Activated T-cell treated with anti-CD3 and anti-CD28 coated beads, Interleukin-2, amount 50 U/mL, for 72 hours (primary cell): ENCODE measurements around the gene FOXP2. TPM values are rescaled to one million over a fixed set of nuclear protein-coding genes. Genes with fewer than 3 reads are reported as not detected.
A peak's percentile ranks its signal among the peaks of the same experiment; 100 is the strongest.

Experiments
- ATAC-seq, 2 donors: fragments of 150-1000 bp; cut with Tn5 transposase; replicated peaks in 1 of 2; 2 replicates each; pipeline ENCODE4 v1.10.0; 2021; ENCODE audit warnings: moderate library complexity in 2 of 2, mild to moderate bottlenecking in 1 of 2
- DNase-seq, 2 donors: peaks; one replicate each; pipeline ENCODE4 v3.0.0; 2021 to 2022; ENCODE audit warnings: mixed read lengths in 1 of 2
- H3K27ac Mint-ChIP-seq: one replicate; pipeline ENCODE4 v1.8.0; 2022; ENCODE audit warnings: mild to moderate bottlenecking, moderate library complexity, mixed read lengths
- H3K27me3 Mint-ChIP-seq: one replicate; pipeline ENCODE4 v1.8.0; 2022; ENCODE audit warnings: low read depth, mixed read lengths
- H3K36me3 Mint-ChIP-seq, 2 donors: one replicate each; pipeline ENCODE4 v1.8.0; 2022; ENCODE audit warnings: mixed read lengths in 2 of 2, mild to moderate bottlenecking in 1 of 2; ENCODE audit not compliant: insufficient read depth in 2 of 2
- H3K4me1 Mint-ChIP-seq: one replicate; pipeline ENCODE4 v1.8.0; 2022; ENCODE audit warnings: low read depth, mixed read lengths
- H3K4me3 Mint-ChIP-seq, 2 donors: one replicate each; pipeline ENCODE4 v1.8.0; 2022; ENCODE audit warnings: mild to moderate bottlenecking in 2 of 2, mixed read lengths in 2 of 2, moderate library complexity in 2 of 2
- H3K9me3 Mint-ChIP-seq, 2 donors: one replicate each; pipeline ENCODE4 v1.8.0; 2022; ENCODE audit warnings: mixed read lengths in 2 of 2
- total RNA-seq, 2 donors: library from RNA; stranded (reverse); gene quantifications; one replicate each; pipeline ENCODE4 v1.2.3, GENCODE V29; 2022

Gene FOXP2
- total RNA-seq, 2 donors from 2014 or later, result not detected

DNA sequence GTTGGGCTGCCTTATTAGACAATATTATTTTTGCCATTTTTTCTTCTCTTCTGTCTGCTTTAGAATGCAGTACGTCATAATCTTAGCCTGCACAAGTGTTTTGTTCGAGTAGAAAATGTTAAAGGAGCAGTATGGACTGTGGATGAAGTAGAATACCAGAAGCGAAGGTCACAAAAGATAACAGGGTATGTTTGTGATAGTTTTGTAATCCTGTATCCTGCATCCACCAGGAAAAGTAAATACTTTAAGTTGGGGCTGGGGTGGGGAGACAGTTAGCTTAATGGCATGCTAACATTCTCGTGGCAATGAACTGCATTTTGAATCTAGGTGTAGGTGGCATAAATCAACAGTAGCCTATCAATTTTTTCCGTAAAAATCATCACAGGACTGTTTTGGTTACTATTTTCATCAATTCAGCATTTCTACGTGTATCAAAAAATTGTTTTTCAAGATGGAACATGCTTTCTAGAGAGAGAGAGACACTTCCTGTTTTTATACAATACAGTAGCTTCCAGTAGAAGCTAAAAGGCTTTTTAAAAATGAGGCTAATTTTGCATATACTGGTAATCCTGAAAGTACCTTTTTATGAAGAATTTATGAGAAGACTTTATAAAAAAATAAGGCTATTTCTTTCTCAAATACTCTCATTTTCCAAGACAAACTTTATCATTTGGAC, 247.5 kb downstream of the FOXP2 start:
- H3K27me3 Mint-ChIP-seq, result no peaks in the 10 kb centered on the region
- H3K27ac Mint-ChIP-seq, result no peak overlapping the region

GRCh38 chr7:114663502-114663901, 248.9 kb downstream of the FOXP2 start:
- DNase-seq (no peak), ATAC-seq (no peak)
- Mint-ChIP-seq H3K36me3 (no peaks in the 10 kb centered on the region), H3K4me3 (no peak overlapping the region), H3K4me1 (no peaks in the 10 kb centered on the region), H3K9me3 (no peaks in the 10 kb centered on the region), H3K27me3 (no peaks in the 10 kb centered on the region), H3K27ac (no peak overlapping the region)

More for the DNA sequence above, 247.5 kb downstream of the FOXP2 start:
- Mint-ChIP-seq H3K9me3 (no peaks in the 10 kb centered on the region), H3K4me1 (no peaks in the 10 kb centered on the region), H3K4me3 (no peak overlapping the region), H3K36me3 (no peaks in the 10 kb centered on the region)
- ATAC-seq (no peak), DNase-seq (no peak)

- H3K4me3 Mint-ChIP-seq, result no peak overlapping the region
- H3K4me1 Mint-ChIP-seq, result no peaks in the 10 kb centered on the region
- no peaks in the 10 kb centered on the region for H3K36me3 Mint-ChIP-seq
- H3K27ac Mint-ChIP-seq, result no peak overlapping the region
- H3K9me3 Mint-ChIP-seq, result no peaks in the 10 kb centered on the region
- ATAC-seq, result no peak
- DNase-seq, result no peak
- no peaks in the 10 kb centered on the region for H3K27me3 Mint-ChIP-seq
Observed at GRCh38 chr7:114670676-114671075, 256.1 kb downstream of the FOXP2 start.

- Mint-ChIP-seq H3K4me1 (no peaks in the 10 kb centered on the region), H3K36me3 (no peaks in the 10 kb centered on the region)
Observed at GRCh38 chr7:114671563-114672123, 257.0 kb downstream of the FOXP2 start.

GRCh38 chr7:114678116-114678515, 263.5 kb downstream of the FOXP2 start:
- Mint-ChIP-seq H3K4me1 (no peaks in the 10 kb centered on the region), H3K36me3 (no peaks in the 10 kb centered on the region), H3K27me3 (peaks cover 18% of the 10 kb centered on the region), H3K9me3 (peaks cover 0 to 2% of the 10 kb centered on the region in 2 donors), H3K4me3 (no peak overlapping the region), H3K27ac (no peak overlapping the region)
- no peak for DNase-seq
- ATAC-seq, result no peak

More at GRCh38 chr7:114671563-114672123, 257.0 kb downstream of the FOXP2 start:
- H3K4me3 Mint-ChIP-seq, result no peak overlapping the region
- no peaks in the 10 kb centered on the region for H3K9me3 Mint-ChIP-seq
- ATAC-seq (no peak), DNase-seq (no peak)
- no peak overlapping the region for H3K27ac Mint-ChIP-seq
- H3K27me3 Mint-ChIP-seq, result no peaks in the 10 kb centered on the region

DNA sequence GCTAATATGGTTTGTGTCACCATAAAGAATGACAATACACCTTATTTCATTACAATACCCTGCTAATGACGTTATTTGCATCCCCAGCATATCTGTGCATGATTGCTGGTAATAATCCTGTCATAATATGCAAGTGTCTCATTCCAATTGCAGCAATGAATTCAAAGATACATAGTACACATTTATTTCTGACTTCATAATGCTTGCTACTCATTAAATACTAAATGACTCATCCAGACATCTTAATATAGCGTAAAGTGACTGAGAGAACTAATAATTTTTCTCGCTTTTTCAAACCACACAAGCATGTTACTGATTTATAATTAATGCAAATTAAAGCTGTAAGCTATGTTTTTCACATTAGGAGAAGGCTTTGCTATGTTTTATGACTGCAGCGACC, 272.6 kb downstream of the FOXP2 start:
- DNase-seq, result no peak
- Mint-ChIP-seq H3K9me3 (peaks cover 0 to 1% of the 10 kb centered on the region in 2 donors), H3K27me3 (peaks cover 23% of the 10 kb centered on the region), H3K27ac (no peak overlapping the region), H3K4me3 (no peak overlapping the region), H3K36me3 (no peaks in the 10 kb centered on the region), H3K4me1 (no peaks in the 10 kb centered on the region)
- no peak for ATAC-seq

DNA sequence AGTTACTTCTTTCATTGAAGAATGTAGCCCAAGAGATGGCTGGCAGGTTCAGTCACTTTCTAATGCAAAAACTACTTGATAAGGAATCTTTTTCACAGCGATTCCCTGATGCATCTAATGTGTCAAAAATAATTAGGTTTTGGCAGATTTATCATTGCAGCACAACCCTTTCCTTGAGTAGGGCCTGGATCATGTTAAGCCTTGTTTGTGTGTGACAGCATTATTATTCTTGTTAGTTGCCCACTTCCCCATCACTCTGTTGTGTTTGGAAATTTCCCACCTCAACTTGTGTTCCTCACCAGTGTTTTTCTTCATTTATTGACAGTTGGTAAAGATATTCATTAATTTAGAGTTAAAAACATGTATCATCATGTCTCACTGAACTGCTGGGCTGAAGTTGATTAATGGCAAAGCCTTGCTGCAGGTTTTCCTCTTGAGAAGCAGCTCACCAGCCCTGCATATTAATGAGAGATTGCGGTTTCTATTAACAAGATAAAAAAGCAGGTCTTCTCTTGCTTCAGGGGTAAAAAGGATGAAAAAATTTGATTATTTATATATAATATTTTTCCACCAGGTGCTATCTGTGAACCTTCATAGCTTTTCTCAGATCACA, 273.9 kb downstream of the FOXP2 start:
- H3K27me3 Mint-ChIP-seq, result peaks cover 21% of the 10 kb centered on the region
- no peak overlapping the region for H3K27ac Mint-ChIP-seq
- DNase-seq, result no peak
- no peaks in the 10 kb centered on the region for H3K36me3 Mint-ChIP-seq
- no peaks in the 10 kb centered on the region for H3K4me1 Mint-ChIP-seq
- ATAC-seq, result no peak
- no peaks in the 10 kb centered on the region for H3K9me3 Mint-ChIP-seq
- H3K4me3 Mint-ChIP-seq, result no peak overlapping the region

- no peaks in the 10 kb centered on the region for H3K4me1 Mint-ChIP-seq
- ATAC-seq, result no peak
- no peak overlapping the region for H3K4me3 Mint-ChIP-seq
- H3K36me3 Mint-ChIP-seq, result no peaks in the 10 kb centered on the region
- DNase-seq, result no peak
- H3K27ac Mint-ChIP-seq, result no peak overlapping the region
- no peaks in the 10 kb centered on the region for H3K9me3 Mint-ChIP-seq
- H3K27me3 Mint-ChIP-seq, result peaks cover 26% of the 10 kb centered on the region
Observed at GRCh38 chr7:114689406-114689805, 274.8 kb downstream of the FOXP2 start.

DNA sequence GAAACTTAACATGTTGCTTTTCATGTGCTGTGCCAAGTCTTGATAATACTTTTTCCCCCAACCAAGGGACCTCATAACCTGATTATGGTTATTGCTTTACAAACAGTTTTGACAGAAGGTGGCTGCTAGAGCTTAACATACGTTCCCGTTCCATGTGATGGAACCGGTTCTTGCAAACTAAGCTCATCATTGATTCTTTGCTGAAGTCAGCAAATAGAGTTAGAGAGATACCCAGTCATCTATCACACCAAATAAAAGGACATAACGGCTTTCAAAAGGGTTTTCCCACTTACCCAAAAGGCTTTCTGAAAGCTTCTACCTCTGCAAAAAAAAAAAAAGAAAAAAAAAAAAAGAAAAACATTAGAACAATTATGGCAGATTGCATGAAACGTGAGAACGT, 277.0 kb downstream of the FOXP2 start:
- H3K4me1 Mint-ChIP-seq, result no peaks in the 10 kb centered on the region

DNA sequence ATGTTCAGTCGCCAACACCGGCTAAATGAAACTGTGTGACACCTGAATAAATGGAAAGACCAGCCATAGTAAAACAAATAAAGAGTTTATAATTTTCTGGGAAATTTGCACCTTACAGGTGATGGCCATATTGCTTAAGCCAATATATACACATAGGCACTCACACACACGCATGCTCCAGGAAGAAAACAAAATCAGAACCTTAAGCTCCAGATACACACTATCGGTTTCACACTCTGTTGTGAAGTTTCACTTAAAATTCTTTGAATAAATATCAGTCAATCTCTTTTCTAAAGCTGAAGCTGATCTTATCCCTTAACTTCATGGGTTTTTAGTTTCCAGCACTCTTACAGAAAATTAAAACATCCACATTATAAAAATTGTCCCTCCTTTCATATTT, 280.6 kb downstream of the FOXP2 start:
- no peak for ATAC-seq
- peaks cover 33% of the 10 kb centered on the region for H3K27me3 Mint-ChIP-seq

More for the DNA sequence above, 277.0 kb downstream of the FOXP2 start:
- DNase-seq (no peak), ATAC-seq (no peak)
- H3K9me3 Mint-ChIP-seq, result no peaks in the 10 kb centered on the region
- peaks cover 28% of the 10 kb centered on the region for H3K27me3 Mint-ChIP-seq
- H3K4me3 Mint-ChIP-seq, result no peak overlapping the region
- no peaks in the 10 kb centered on the region for H3K36me3 Mint-ChIP-seq
- H3K27ac Mint-ChIP-seq, result no peak overlapping the region

GRCh38 chr7:114700247-114700928, 285.8 kb downstream of the FOXP2 start:
- H3K27me3 Mint-ChIP-seq, result peaks cover 17% of the 10 kb centered on the region
- no peak overlapping the region for H3K27ac Mint-ChIP-seq
- ATAC-seq, result peak in 1 of 2 donors; percentile 28

More for the DNA sequence above, 280.6 kb downstream of the FOXP2 start:
- Mint-ChIP-seq H3K4me1 (no peaks in the 10 kb centered on the region), H3K36me3 (no peaks in the 10 kb centered on the region), H3K4me3 (no peak overlapping the region), H3K27ac (no peak overlapping the region), H3K9me3 (no peaks in the 10 kb centered on the region)
- DNase-seq, result no peak

DNA sequence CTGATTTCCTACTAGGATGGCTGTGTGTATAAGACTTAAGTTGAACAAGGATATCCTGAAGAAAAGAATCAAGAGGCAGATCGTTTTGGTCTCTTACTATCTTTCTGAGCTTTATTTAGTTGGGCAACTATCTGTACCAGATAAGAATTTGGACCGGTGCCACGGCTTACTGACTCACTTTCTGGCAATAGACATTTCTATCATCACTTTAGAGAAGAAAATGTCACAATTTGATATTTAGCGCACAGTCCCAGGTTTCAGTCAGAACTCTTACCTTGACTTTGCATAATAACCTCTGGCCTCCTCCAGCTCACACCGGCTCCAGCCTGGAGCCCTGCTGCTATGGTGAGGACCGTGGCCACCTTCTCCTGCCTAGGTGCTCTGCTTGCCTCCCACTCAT, 289.1 kb downstream of the FOXP2 start:
- no peak overlapping the region for H3K4me3 Mint-ChIP-seq
- no peaks in the 10 kb centered on the region for H3K36me3 Mint-ChIP-seq
- no peaks in the 10 kb centered on the region for H3K9me3 Mint-ChIP-seq
- ATAC-seq (no peak), DNase-seq (no peak)
- H3K27me3 Mint-ChIP-seq, result peaks cover 17% of the 10 kb centered on the region
- no peak overlapping the region for H3K27ac Mint-ChIP-seq
- H3K4me1 Mint-ChIP-seq, result no peaks in the 10 kb centered on the region

More at GRCh38 chr7:114700247-114700928, 285.8 kb downstream of the FOXP2 start:
- no peak for DNase-seq
- no peaks in the 10 kb centered on the region for H3K4me1 Mint-ChIP-seq
- H3K9me3 Mint-ChIP-seq, result no peaks in the 10 kb centered on the region
- H3K36me3 Mint-ChIP-seq, result no peaks in the 10 kb centered on the region
- H3K4me3 Mint-ChIP-seq, result no peak overlapping the region

DNA sequence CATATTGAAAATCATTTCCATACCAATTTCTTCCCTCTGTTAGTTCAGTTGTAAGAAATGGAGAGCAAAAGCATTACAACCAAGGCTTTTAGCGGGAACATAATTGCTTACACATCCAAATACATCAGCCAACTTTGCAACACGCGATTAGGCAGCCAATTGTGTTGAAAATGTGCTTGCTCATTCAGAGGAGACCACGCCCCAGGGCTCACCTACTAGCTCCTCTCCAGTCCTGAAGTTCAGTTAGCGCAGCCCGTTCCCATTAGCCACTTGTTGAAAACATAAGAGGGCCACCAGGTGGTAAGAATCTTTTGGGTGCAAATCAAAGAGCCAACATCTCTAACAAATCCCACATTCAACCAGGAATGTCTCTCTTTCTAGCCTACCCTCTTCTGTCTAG, 294.0 kb downstream of the FOXP2 start:
- no peaks in the 10 kb centered on the region for H3K9me3 Mint-ChIP-seq
- ATAC-seq (no peak), DNase-seq (no peak)
- no peak overlapping the region for H3K4me3 Mint-ChIP-seq
- peaks cover 31% of the 10 kb centered on the region for H3K27me3 Mint-ChIP-seq
- no peaks in the 10 kb centered on the region for H3K36me3 Mint-ChIP-seq
- no peak overlapping the region for H3K27ac Mint-ChIP-seq
- H3K4me1 Mint-ChIP-seq, result no peaks in the 10 kb centered on the region
